ENCODE data around the gene ABCA1. TPM values are rescaled to one million over a fixed set of nuclear protein-coding genes. Genes with fewer than 3 reads are reported as not detected.
"Not testable (repeated sequence)": the region's sequence is repeated elsewhere in the genome, so short reads cannot be mapped to it uniquely, and the experiment has no call there.

ABCA1 gene
- total RNA-seq, 6 donors from 2014 or later = 27.6 to 194 (median 47.0) TPM

DNA sequence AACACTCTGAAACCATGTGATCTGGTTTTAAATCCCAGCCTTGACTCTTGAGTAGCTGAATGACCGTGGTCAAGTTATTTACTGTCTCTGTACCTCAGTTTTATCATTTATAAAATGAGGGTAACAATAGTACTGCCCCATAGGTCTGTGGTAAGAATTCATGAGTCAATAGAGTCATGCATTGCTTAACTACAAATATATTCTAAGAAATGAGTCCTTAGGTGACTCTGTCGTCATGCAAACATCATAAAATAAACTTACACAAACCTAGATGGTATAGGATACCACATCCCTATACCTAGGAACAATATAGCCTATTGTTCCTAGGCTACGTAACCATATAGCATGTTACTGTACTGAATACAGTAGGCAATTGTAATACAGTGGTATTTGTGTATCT lies 20.3 kb upstream of the ABCA1 start:
- H3K9me3 ChIP-seq = no peaks in the 10 kb centered on the region
- H3K36me3 ChIP-seq = no peaks in the 10 kb centered on the region
- no peak overlapping the region for H3K4me3 ChIP-seq
- H3K4me1 ChIP-seq = no peaks in the 10 kb centered on the region
- H3K27me3 ChIP-seq = no peaks in the 10 kb centered on the region
- ATAC-seq (ENCODE audit: low FRiP score in 2 of 2) (no peak), DNase-seq (no peak)
- H3K27ac ChIP-seq = no peak overlapping the region
- TF ChIP-seq POLR2A (IDR thresholded peaks at IDR 0.05) = no peak
- TF ChIP-seq, protein P1, sequence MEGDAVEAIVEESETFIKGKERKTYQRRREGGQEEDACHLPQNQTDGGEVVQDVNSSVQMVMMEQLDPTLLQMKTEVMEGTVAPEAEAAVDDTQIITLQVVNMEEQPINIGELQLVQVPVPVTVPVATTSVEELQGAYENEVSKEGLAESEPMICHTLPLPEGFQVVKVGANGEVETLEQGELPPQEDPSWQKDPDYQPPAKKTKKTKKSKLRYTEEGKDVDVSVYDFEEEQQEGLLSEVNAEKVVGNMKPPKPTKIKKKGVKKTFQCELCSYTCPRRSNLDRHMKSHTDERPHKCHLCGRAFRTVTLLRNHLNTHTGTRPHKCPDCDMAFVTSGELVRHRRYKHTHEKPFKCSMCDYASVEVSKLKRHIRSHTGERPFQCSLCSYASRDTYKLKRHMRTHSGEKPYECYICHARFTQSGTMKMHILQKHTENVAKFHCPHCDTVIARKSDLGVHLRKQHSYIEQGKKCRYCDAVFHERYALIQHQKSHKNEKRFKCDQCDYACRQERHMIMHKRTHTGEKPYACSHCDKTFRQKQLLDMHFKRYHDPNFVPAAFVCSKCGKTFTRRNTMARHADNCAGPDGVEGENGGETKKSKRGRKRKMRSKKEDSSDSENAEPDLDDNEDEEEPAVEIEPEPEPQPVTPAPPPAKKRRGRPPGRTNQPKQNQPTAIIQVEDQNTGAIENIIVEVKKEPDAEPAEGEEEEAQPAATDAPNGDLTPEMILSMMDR (IDR thresholded peaks at IDR 0.05) = no peak
- WGBS, 2 donors = 82 to 88% methylated on average over 3 of the region's 3 CpGs

DNA sequence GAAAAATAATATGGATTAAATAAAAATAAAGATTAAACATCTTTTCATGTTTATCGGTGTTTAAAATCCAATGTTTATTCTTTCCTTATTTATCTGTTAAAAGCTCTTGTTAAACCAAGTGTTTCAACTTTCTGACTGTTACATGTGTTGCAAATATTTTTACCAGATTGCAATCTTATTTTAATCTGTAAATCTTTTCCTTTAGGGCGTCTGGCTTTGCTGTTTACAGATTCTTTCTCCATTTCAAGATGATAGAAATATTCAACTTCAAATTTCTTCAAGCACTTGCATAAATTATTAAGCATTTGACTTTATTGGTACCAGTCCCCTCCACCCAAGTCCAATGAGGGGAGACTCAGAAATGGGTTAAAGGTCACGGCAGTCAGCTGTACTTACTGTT lies 16.9 kb upstream of the ABCA1 start:
- H3K27ac ChIP-seq = no peak overlapping the region
- H3K36me3 ChIP-seq = no peaks in the 10 kb centered on the region
- H3K4me3 ChIP-seq = no peak overlapping the region
- ATAC-seq (ENCODE audit: low FRiP score in 2 of 2) (no peak), DNase-seq (no peak)
- TF ChIP-seq POLR2A (IDR thresholded peaks at IDR 0.05) (no peak), POLR2AphosphoS5 (IDR thresholded peaks at IDR 0.05) (no peak), EP300 (IDR thresholded peaks at IDR 0.05) (no peak)
- TF ChIP-seq, protein P1 (IDR thresholded peaks at IDR 0.05) = no peak
- 64 to 70% methylated on average over 3 of the region's 3 CpGs for WGBS, 2 donors
- H3K4me1 ChIP-seq = no peaks in the 10 kb centered on the region
- no peaks in the 10 kb centered on the region for H3K27me3 ChIP-seq
- no peaks in the 10 kb centered on the region for H3K9me3 ChIP-seq

DNA sequence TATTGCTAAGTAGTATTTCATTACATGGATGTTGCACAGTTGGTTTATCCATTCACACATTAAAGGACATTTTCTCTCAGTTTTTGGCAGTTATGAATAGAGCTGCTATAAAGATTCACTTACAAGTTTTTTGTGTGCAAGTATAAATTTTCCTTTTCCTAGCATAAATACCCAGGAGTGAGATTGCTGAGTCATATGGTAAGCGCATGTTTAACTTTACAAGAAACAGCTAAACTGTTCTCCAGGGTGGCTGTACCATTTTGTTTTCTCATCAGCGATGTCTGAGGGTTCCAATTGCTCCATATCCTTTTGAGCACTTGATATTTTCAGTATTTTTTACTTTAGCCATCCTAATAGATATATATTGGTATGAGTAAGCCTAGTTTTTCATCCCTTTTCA lies 16.4 kb upstream of the ABCA1 start:
- 34 to 87% methylated on average over 2 of the region's 2 CpGs for WGBS, 2 donors
- no peaks in the 10 kb centered on the region for H3K36me3 ChIP-seq

DNA sequence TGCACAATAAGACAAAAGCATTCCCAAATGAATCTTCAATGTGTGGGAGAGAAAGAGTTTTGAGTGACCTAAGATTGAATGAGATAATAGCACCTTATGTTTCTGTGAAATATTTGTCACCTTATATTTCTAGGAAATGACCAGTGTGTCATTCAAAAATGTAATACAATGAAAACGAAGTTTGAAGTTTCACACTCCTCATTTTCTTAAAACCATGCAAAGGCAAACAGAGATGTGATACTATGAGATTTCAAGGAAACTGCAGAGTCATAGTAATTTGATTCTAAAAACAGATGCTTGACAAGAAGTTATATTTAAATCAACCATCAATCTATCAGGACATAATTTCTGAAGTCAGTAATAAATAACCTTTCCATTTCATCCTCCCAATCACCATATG lies 13.6 kb upstream of the ABCA1 start:
- H3K36me3 ChIP-seq = no peaks in the 10 kb centered on the region
- DNase-seq (no peak), ATAC-seq (ENCODE audit: low FRiP score in 2 of 2) (no peak)
- TF ChIP-seq POLR2AphosphoS5 (IDR thresholded peaks at IDR 0.05) (no peak), POLR2A (IDR thresholded peaks at IDR 0.05) (no peak), EP300 (IDR thresholded peaks at IDR 0.05) (no peak)
- TF ChIP-seq, protein P1 (IDR thresholded peaks at IDR 0.05) = no peak
- no peak overlapping the region for H3K27ac ChIP-seq
- no peaks in the 10 kb centered on the region for H3K9me3 ChIP-seq
- no peak overlapping the region for H3K4me3 ChIP-seq
- no peaks in the 10 kb centered on the region for H3K27me3 ChIP-seq
- WGBS, 2 donors = 24 to 44% methylated on average over 1 of the region's 1 CpG
- no peaks in the 10 kb centered on the region for H3K4me1 ChIP-seq

More for the DNA sequence above, 16.4 kb upstream of the ABCA1 start:
- H3K27ac ChIP-seq = no peak overlapping the region
- DNase-seq (no peak), ATAC-seq (ENCODE audit: low FRiP score in 2 of 2) (no peak)
- H3K4me1 ChIP-seq = no peaks in the 10 kb centered on the region
- TF ChIP-seq EP300 (IDR thresholded peaks at IDR 0.05) = no peak
- TF ChIP-seq, protein P1 (IDR thresholded peaks at IDR 0.05) = no peak
- TF ChIP-seq POLR2A (IDR thresholded peaks at IDR 0.05) = no peak
- no peaks in the 10 kb centered on the region for H3K9me3 ChIP-seq
- H3K27me3 ChIP-seq = no peaks in the 10 kb centered on the region
- H3K4me3 ChIP-seq = no peak overlapping the region

DNA sequence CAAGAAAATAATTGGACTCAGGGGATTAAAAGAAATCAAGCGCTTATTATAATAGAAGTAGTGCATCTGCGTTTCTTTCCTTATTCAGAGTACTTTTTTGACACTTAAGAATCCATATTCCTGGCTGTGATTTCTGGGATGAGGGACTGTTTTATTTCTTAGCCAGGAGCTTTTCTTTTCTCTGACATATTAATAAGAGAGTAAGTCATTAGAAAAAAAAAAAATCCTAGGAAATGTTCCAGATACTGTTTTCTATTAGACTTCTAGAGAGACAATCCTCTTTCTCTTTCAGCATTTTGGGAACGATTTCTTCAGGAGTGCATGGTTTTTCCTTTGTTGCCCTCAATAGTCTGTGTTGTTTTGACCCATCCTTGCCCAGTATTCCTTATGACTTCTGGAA lies 8.3 kb upstream of the ABCA1 start:
- no peak for ATAC-seq (ENCODE audit: low FRiP score in 2 of 2)
- H3K4me3 ChIP-seq = no peak overlapping the region
- H3K9me3 ChIP-seq = no peaks in the 10 kb centered on the region
- H3K4me1 ChIP-seq = peaks cover 0 to 5% (median 0%) of the 10 kb centered on the region in 4 donors
- TF ChIP-seq EP300 (IDR thresholded peaks at IDR 0.05) (no peak), POLR2AphosphoS5 (IDR thresholded peaks at IDR 0.05) (no peak), POLR2A (IDR thresholded peaks at IDR 0.05) (no peak)
- TF ChIP-seq, protein P1 (IDR thresholded peaks at IDR 0.05) = no peak
- WGBS, 2 donors = 82 to 92% methylated on average over 3 of the region's 3 CpGs
- no peak for DNase-seq
- H3K27ac ChIP-seq = no peak overlapping the region
- no peaks in the 10 kb centered on the region for H3K36me3 ChIP-seq
- no peaks in the 10 kb centered on the region for H3K27me3 ChIP-seq

DNA sequence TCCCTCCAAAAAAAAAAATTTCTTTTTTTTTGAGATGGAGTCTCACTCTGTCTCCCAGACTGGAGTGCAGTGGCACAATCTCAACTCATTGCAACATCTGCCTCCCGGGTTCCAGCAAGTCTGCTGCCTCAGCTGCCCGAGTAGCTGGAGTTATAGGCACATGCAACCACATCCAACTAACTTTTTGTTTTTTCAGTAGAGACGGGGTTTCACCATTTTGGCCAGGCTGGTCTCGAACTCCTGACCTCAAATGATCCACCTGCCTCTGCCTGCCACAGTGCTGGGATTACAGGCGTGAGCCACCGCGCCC lies 7.5 kb upstream of the ABCA1 start:
- H3K4me1 ChIP-seq, H3K9me3 ChIP-seq, H3K27ac ChIP-seq, H3K4me3 ChIP-seq, H3K36me3 ChIP-seq, DNase-seq, H3K27me3 ChIP-seq: not testable (repeated sequence)
- WGBS, 2 donors = 61 to 75% methylated on average over 7 of the region's 7 CpGs
- ATAC-seq (ENCODE audit: low FRiP score in 2 of 2) = peak in 1 of 2 donors; percentile 69

Measured in upper lobe of left lung (tissue), 6 donors.